Endothelial cell of umbilical vein (primary cell): ENCODE results near the gene CNTLN. TPM values are rescaled to one million over a fixed set of nuclear protein-coding genes. Genes with fewer than 3 reads are reported as not detected.

ENCODE experiments used
- BruUV-seq: library from RNA; stranded (reverse); fragments of 400-500 nt; replicated peaks from 2 replicates; lab custom pipeline; 2021; lab: Mats Ljungman, UMichigan
- CTCF ChIA-PET: fragments of 300-600, 350-600 bp; sonication (Branson Sonifier 250); formaldehyde crosslinking; loops from one replicate; lab custom pipeline; 2021; ENCODE audit warnings: antibody characterized with exemption, inconsistent platforms; lab: Charles Lee
- POLR2A ChIA-PET: fragments of 300-600, 350-600 bp; sonication (Branson Sonifier 250); formaldehyde crosslinking; loops from one replicate; lab custom pipeline; 2021; ENCODE audit warnings: antibody characterized with exemption, inconsistent platforms; lab: Charles Lee
- DNase-seq: peaks from one replicate; pipeline ENCODE4 v3.0.0-alpha.2; 2011; ENCODE audit warnings: low read depth, low spot score
- FAIRE-seq: peaks from 2 replicates; lab custom pipeline; 2011; peaks lifted over from hg19 to GRCh38; lab: Jason Lieb, UNC
- H2AFZ ChIP-seq: 2 replicates; pipeline ENCODE4 v1.6.0; 2012; ENCODE audit warnings: low read depth, low read length, control low read depth, inconsistent platforms
- H3K27ac ChIP-seq: 2 replicates; pipeline ENCODE4 v1.5.1; 2011; ENCODE audit warnings: low read depth, mild to moderate bottlenecking, control low read depth, low read length, moderate library complexity; ENCODE audit not compliant: insufficient read depth
- H3K27me3 ChIP-seq, 2 experiments: 2 replicates each; pipeline versions ENCODE4 v1.6.0 to v1.6.1; 2011; ENCODE audit warnings: low read length in 2 of 2, mixed read lengths in 1 of 2; ENCODE audit not compliant: control insufficient read depth in 2 of 2, insufficient read depth in 2 of 2
- H3K36me3 ChIP-seq, 2 experiments: 2 replicates in 1 of 2; 3 replicates in 1 of 2; pipeline ENCODE4 v1.5.1; 2011; ENCODE audit warnings: low read length in 2 of 2, mild to moderate bottlenecking in 1 of 2, moderate library complexity in 1 of 2; ENCODE audit not compliant: control insufficient read depth in 2 of 2, insufficient read depth in 2 of 2; ENCODE audit errors: extremely low read depth in 1 of 2
- H3K4me1 ChIP-seq: 3 replicates; pipeline ENCODE4 v1.5.1; 2011; ENCODE audit warnings: mild to moderate bottlenecking, low read length; ENCODE audit not compliant: control insufficient read depth, insufficient read depth; ENCODE audit errors: extremely low read depth
- H3K4me2 ChIP-seq: 2 replicates; pipeline ENCODE4 v1.6.1; 2011; ENCODE audit warnings: low read length, control low read depth, mixed read lengths; ENCODE audit not compliant: insufficient read depth
- H3K4me3 ChIP-seq, 3 experiments: fragments of 200-600 bp in 1 of 3; sonication (generic), shearing (Covaris generic) in 1 of 3; replicated peaks in 1 of 3; 2 replicates each; pipeline ENCODE4 v1.5.1; 2011 to 2016; ENCODE audit warnings: control low read depth in 3 of 3, low read length in 3 of 3, mild to moderate bottlenecking in 2 of 3, inconsistent platforms in 1 of 3, low read depth in 1 of 3, moderate library complexity in 1 of 3; ENCODE audit not compliant: insufficient read depth in 1 of 3
- H3K79me2 ChIP-seq: 2 replicates; pipeline ENCODE4 v1.6.0; 2012; ENCODE audit warnings: low read length, inconsistent platforms; ENCODE audit not compliant: control insufficient read depth, insufficient read depth
- H3K9ac ChIP-seq: replicated peaks from 2 replicates; pipeline ENCODE3; 2011; ENCODE audit warnings: low read length, control low read depth; ENCODE audit not compliant: insufficient read depth; ENCODE audit errors: extremely low read depth
- H3K9me1 ChIP-seq: replicated peaks from 3 replicates; pipeline ENCODE4 v1.6.0; 2011; ENCODE audit warnings: mild to moderate bottlenecking, low read length; ENCODE audit not compliant: control insufficient read depth, insufficient read depth; ENCODE audit errors: extremely low read depth
- H3K9me3 ChIP-seq: replicated peaks from 2 replicates; pipeline ENCODE4 v1.5.1; 2012; ENCODE audit warnings: low read length, inconsistent platforms; ENCODE audit not compliant: control insufficient read depth, insufficient read depth
- H4K20me1 ChIP-seq: replicated peaks from 2 replicates; pipeline ENCODE3; 2011; ENCODE audit warnings: mild to moderate bottlenecking, low read length; ENCODE audit not compliant: control insufficient read depth, insufficient read depth; ENCODE audit errors: extremely low read depth
- CTCF ChIP-seq, 2 donors: IDR thresholded peaks; 1 replicate in 1 of 2; 2 replicates in 1 of 2; pipeline ENCODE4 v1.5.1; 2011; ENCODE audit warnings: low read length in 2 of 2, mild to moderate bottlenecking in 2 of 2, moderate library complexity in 2 of 2, control low read depth in 1 of 2, inconsistent platforms in 1 of 2, low read depth in 1 of 2; ENCODE audit not compliant: insufficient read depth in 1 of 2; ENCODE audit errors: extremely low read depth in 1 of 2
- EZH2 ChIP-seq: IDR thresholded peaks from 2 replicates; pipeline ENCODE4 v1.6.1; 2012; ENCODE audit warnings: borderline replicate concordance, low read depth, mild to moderate bottlenecking, moderate library complexity, low read length, inconsistent platforms; ENCODE audit not compliant: severe bottlenecking
- FOS ChIP-seq: IDR thresholded peaks from 2 replicates; pipeline ENCODE4 v1.6.1; 2011; ENCODE audit warnings: mild to moderate bottlenecking, low read length, moderate library complexity, borderline replicate concordance; ENCODE audit not compliant: insufficient read depth
- GATA2 ChIP-seq: IDR thresholded peaks from 2 replicates; pipeline ENCODE4 v1.7.0; 2011; ENCODE audit warnings: low read depth, mild to moderate bottlenecking, moderate library complexity, mixed read lengths, low read length; ENCODE audit not compliant: insufficient read length, insufficient read depth
- JUN ChIP-seq: IDR thresholded peaks from 2 replicates; pipeline ENCODE4 v1.6.1; 2011; ENCODE audit warnings: borderline replicate concordance, low read depth; ENCODE audit not compliant: insufficient read length, insufficient read depth
- MAX ChIP-seq: IDR thresholded peaks from 2 replicates; pipeline ENCODE4 v1.6.1; 2011; ENCODE audit not compliant: insufficient read depth, insufficient read length
- MYC ChIP-seq: IDR thresholded peaks from one replicate; pipeline ENCODE4 v1.6.1; 2011; ENCODE audit warnings: mild to moderate bottlenecking, low read depth, low read length
- POLR2A ChIP-seq: IDR thresholded peaks from 2 replicates; pipeline ENCODE4 v1.6.1; 2012; ENCODE audit warnings: low read depth, mild to moderate bottlenecking, control low read depth, low read length
- POLR2AphosphoS5 ChIP-seq: IDR thresholded peaks from 2 replicates; pipeline ENCODE4 v1.6.1; 2012; ENCODE audit warnings: low read depth, mild to moderate bottlenecking, control low read depth, low read length, moderate library complexity; ENCODE audit not compliant: insufficient read depth
- dilution Hi-C: fragments of 300-500 bp; cut with MboI; formaldehyde crosslinking; loops from one replicate; pipeline ENCODE4 v1.15.0; 2019; ENCODE audit warnings: low sequenced_read_pairs; ENCODE audit not compliant: extremely low pct_ligation_motif_present
- intact Hi-C: fragments of 100-400 bp; cut with micrococcal nuclease; formaldehyde crosslinking; loops from one replicate; pipeline ENCODE4 v1.10.0; 2022
- polyA plus RNA-seq, 4 experiments: library from polyadenylated mRNA; depleted of rRNA in 3 of 4; stranded (reverse) in 3 of 4; unstranded in 1 of 4; fragments of >200 nt; gene quantifications; 2 replicates each; pipeline versions ENCODE4 v1.2.1 to v1.2.3, GENCODE V29; 2011 to 2012; ENCODE audit warnings: missing spikeins in 1 of 4
- total RNA-seq: library from RNA; stranded (reverse); gene quantifications from 2 replicates; pipeline ENCODE4 v1.2.3, GENCODE V29; 2021

The CNTLN gene
- total and polyA plus RNA-seq, 2 donors (not counting 3 experiments of a cell fraction or from before 2014, with no cell fraction given) = 3.5 to 15.8 TPM

GRCh38 chr9:17130725-17131124 is 4.1 kb upstream of the CNTLN start:
- H3K27ac ChIP-seq = no peak overlapping the region
- DNase-seq (no peak), FAIRE-seq (no peak)
- POLR2A ChIA-PET = no interaction called here
- H3K4me2 ChIP-seq = no peak overlapping the region
- H2AFZ ChIP-seq = no peak overlapping the region
- H3K36me3 ChIP-seq = no peaks in the 10 kb centered on the region
- BruUV-seq = no TSS peak
- H3K4me1 ChIP-seq = peaks cover 6% of the 10 kb centered on the region
- intact Hi-C loops = no loop called here
- H3K27me3 ChIP-seq = no peaks in the 10 kb centered on the region
- no peak overlapping the region for H3K4me3 ChIP-seq
- no peaks in the 10 kb centered on the region for H4K20me1 ChIP-seq
- TF ChIP-seq JUN = no peak
- TF ChIP-seq GATA2 = no peak
- TF ChIP-seq POLR2A = no peak
- TF ChIP-seq CTCF (IDR thresholded peaks at IDR 0.05; ENCODE audit: extremely low read depth in 1 of 2, insufficient read depth in 1 of 2, low read depth in 1 of 2, low read length in 2 of 2) = no peak
- TF ChIP-seq EZH2 = no peak
- no peak for TF ChIP-seq MYC
- no peak for TF ChIP-seq POLR2AphosphoS5
- no peak for TF ChIP-seq FOS
- TF ChIP-seq MAX = no peak
- H3K9ac ChIP-seq = no peak overlapping the region
- H3K9me3 ChIP-seq = no peaks in the 10 kb centered on the region
- dilution Hi-C loops = no loop called here
- no peaks in the 10 kb centered on the region for H3K9me1 ChIP-seq
- peaks cover 5% of the 10 kb centered on the region for H3K79me2 ChIP-seq
- CTCF ChIA-PET = interaction anchor here (1.0 kb wide), 2 partner anchors 14 to 22 kb away, joined by 3 to 4 read pairs; no protein-coding TSS in a partner anchor
